Parathyroid adenoma (tissue), 2 donors: ENCODE measurements around the gene RTP1.

Experiments
- H2AFZ ChIP-seq: fragments of 300-600 bp; sonication (generic); one replicate; pipeline ENCODE4 v1.7.0; 2017; ENCODE audit warnings: antibody characterized with exemption, mild to moderate bottlenecking
- H3K27ac ChIP-seq: fragments of 300-600 bp; sonication (generic); one replicate; pipeline ENCODE4 v1.7.0; 2017
- H3K27me3 ChIP-seq: fragments of 300-600 bp; sonication (generic); one replicate; pipeline ENCODE4 v1.7.0; 2017; ENCODE audit warnings: low read length; ENCODE audit not compliant: control insufficient read depth, insufficient read depth
- H3K36me3 ChIP-seq: fragments of 300-600 bp; sonication (generic); one replicate; pipeline ENCODE4 v1.7.0; 2017; ENCODE audit warnings: low read length; ENCODE audit not compliant: control insufficient read depth, insufficient read depth
- H3K4me1 ChIP-seq: fragments of 300-600 bp; sonication (generic); one replicate; pipeline ENCODE4 v1.7.0; 2017; ENCODE audit warnings: control low read depth
- H3K4me2 ChIP-seq: fragments of 300-600 bp; sonication (generic); one replicate; pipeline ENCODE4 v1.7.0; 2017; ENCODE audit warnings: low read length
- H3K4me3 ChIP-seq: fragments of 300-600 bp; sonication (generic); one replicate; pipeline ENCODE4 v1.7.0; 2017; ENCODE audit warnings: low read depth, low read length
- H3K79me2 ChIP-seq: fragments of 300-600 bp; sonication (generic); one replicate; pipeline ENCODE4 v1.7.0; 2017; ENCODE audit warnings: control low read depth
- H3K9ac ChIP-seq: fragments of 300-600 bp; sonication (generic); one replicate; pipeline ENCODE4 v1.7.0; 2017; ENCODE audit warnings: mild to moderate bottlenecking
- H3K9me3 ChIP-seq: fragments of 300-600 bp; sonication (generic); one replicate; pipeline ENCODE4 v1.7.0; 2017; ENCODE audit warnings: low read length; ENCODE audit not compliant: control insufficient read depth
- CTCF ChIP-seq: fragments of 300-600 bp; sonication (generic); IDR thresholded peaks from one replicate; pipeline ENCODE4 v1.7.0; 2017; ENCODE audit warnings: antibody characterized with exemption, mild to moderate bottlenecking
- donor health status: primary hyperparathyroidism.

Gene RTP1

GRCh38 chr3:187222801-187223200 lies 25.5 kb downstream of the RTP1 start:
- H3K27me3 ChIP-seq, result no peaks in the 10 kb centered on the region
- H3K9ac ChIP-seq, result no peak overlapping the region
- no peaks in the 10 kb centered on the region for H3K4me1 ChIP-seq
- no peak for TF ChIP-seq CTCF
- no peaks in the 10 kb centered on the region for H3K9me3 ChIP-seq
- no peaks in the 10 kb centered on the region for H3K79me2 ChIP-seq
- H3K4me3 ChIP-seq, result no peak overlapping the region
- no peak overlapping the region for H3K27ac ChIP-seq
- no peak overlapping the region for H3K4me2 ChIP-seq
- H3K36me3 ChIP-seq, result no peaks in the 10 kb centered on the region
- no peak overlapping the region for H2AFZ ChIP-seq

- Histone ChIP-seq H3K79me2 (no peaks in the 10 kb centered on the region), H3K4me2 (no peak overlapping the region), H3K27me3 (no peaks in the 10 kb centered on the region), H2AFZ (no peak overlapping the region), H3K27ac (no peak overlapping the region), H3K4me3 (no peak overlapping the region), H3K9ac (no peak overlapping the region), H3K4me1 (no peaks in the 10 kb centered on the region), H3K9me3 (no peaks in the 10 kb centered on the region), H3K36me3 (no peaks in the 10 kb centered on the region)
- no peak for TF ChIP-seq CTCF
Measured at GRCh38 chr3:187223799-187224198, 26.5 kb downstream of the RTP1 start.

- Histone ChIP-seq H3K4me2 (no peak overlapping the region), H3K9me3 (no peaks in the 10 kb centered on the region), H2AFZ (no peak overlapping the region), H3K4me3 (no peak overlapping the region), H3K27me3 (no peaks in the 10 kb centered on the region), H3K36me3 (no peaks in the 10 kb centered on the region), H3K27ac (no peak overlapping the region), H3K4me1 (no peaks in the 10 kb centered on the region), H3K9ac (no peak overlapping the region), H3K79me2 (no peaks in the 10 kb centered on the region)
- TF ChIP-seq CTCF, result no peak
Measured at GRCh38 chr3:187227658-187228258, 30.5 kb downstream of the RTP1 start.

DNA sequence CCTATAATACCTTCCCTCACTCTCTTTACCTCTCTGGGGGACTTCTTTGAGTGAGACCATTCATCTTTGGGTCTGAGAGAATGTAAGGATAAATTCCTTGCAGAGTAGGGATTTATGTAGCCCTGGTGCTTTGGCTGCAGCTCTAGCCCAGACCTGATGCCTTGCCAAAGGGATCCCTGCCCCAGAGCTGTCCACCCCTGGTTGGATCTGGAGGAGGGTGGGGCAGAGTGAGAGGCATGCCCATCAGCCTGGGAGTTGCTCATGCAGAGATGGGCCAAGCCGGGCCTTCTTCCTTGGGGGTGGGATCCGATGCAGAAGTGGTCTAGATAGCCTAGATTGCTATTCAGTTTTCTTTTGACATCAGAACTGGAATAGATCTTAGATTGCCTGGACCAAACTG lies 31.5 kb downstream of the RTP1 start:
- H3K27ac ChIP-seq, result no peak overlapping the region
- H3K27me3 ChIP-seq, result no peaks in the 10 kb centered on the region
- no peaks in the 10 kb centered on the region for H3K79me2 ChIP-seq
- no peaks in the 10 kb centered on the region for H3K4me1 ChIP-seq
- H3K9ac ChIP-seq, result no peak overlapping the region
- no peak overlapping the region for H2AFZ ChIP-seq
- no peak for TF ChIP-seq CTCF
- H3K9me3 ChIP-seq, result no peaks in the 10 kb centered on the region
- no peak overlapping the region for H3K4me3 ChIP-seq
- no peak overlapping the region for H3K4me2 ChIP-seq
- no peaks in the 10 kb centered on the region for H3K36me3 ChIP-seq

- no peaks in the 10 kb centered on the region for H3K4me1 ChIP-seq
- no peak for TF ChIP-seq CTCF
- H3K27ac ChIP-seq, result no peak overlapping the region
- no peaks in the 10 kb centered on the region for H3K9me3 ChIP-seq
- no peaks in the 10 kb centered on the region for H3K36me3 ChIP-seq
- H3K4me3 ChIP-seq, result no peak overlapping the region
- H3K9ac ChIP-seq, result no peak overlapping the region
- H3K79me2 ChIP-seq, result no peaks in the 10 kb centered on the region
- H3K4me2 ChIP-seq, result no peak overlapping the region
- no peaks in the 10 kb centered on the region for H3K27me3 ChIP-seq
- H2AFZ ChIP-seq, result no peak overlapping the region
Measured at GRCh38 chr3:187230011-187230410, 32.7 kb downstream of the RTP1 start.
